OCI-LY3 (cell line): ENCODE data around the gene EMILIN3.
"Not testable (repeated sequence)": the region's sequence is repeated elsewhere in the genome, so short reads cannot be mapped to it uniquely, and the experiment has no call there.

ENCODE experiments used
- EZH2phosphoT487 ChIP-seq: fragments of 200-600 bp; shearing (Covaris generic); IDR thresholded peaks from 2 replicates; pipeline ENCODE4 v1.6.1; 2018; ENCODE audit warnings: antibody characterized with exemption, mixed run types, low read depth
- TF ChIP-seq, protein P1 (sequence below): fragments of 200-600, 300-600 bp; sonication (generic); IDR thresholded peaks from 2 replicates; pipeline ENCODE4 v1.5.1; 2014; ENCODE audit warnings: antibody characterized with exemption, low read length, low read depth

DNA sequence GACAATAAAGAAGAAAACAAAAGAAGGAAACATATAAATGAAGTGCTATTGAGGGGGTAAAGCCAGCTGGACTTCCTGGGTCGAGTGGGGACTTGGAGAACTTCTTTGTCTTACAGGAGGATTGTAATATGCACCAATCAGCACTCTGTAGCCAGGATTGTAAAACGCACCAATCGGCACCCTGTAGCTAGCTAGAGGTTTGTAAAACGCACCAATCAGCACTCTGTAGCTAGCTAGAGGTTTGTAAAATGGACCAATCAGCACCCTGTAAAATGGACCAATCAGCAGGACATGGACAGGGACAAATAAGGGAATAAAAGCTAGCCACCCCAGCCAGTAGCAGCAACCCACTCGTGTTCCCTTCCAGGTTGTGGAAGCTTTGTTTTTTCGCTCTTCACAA lies 54.6 kb downstream of the EMILIN3 start:
- TF ChIP-seq, protein P1, sequence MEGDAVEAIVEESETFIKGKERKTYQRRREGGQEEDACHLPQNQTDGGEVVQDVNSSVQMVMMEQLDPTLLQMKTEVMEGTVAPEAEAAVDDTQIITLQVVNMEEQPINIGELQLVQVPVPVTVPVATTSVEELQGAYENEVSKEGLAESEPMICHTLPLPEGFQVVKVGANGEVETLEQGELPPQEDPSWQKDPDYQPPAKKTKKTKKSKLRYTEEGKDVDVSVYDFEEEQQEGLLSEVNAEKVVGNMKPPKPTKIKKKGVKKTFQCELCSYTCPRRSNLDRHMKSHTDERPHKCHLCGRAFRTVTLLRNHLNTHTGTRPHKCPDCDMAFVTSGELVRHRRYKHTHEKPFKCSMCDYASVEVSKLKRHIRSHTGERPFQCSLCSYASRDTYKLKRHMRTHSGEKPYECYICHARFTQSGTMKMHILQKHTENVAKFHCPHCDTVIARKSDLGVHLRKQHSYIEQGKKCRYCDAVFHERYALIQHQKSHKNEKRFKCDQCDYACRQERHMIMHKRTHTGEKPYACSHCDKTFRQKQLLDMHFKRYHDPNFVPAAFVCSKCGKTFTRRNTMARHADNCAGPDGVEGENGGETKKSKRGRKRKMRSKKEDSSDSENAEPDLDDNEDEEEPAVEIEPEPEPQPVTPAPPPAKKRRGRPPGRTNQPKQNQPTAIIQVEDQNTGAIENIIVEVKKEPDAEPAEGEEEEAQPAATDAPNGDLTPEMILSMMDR = not testable (repeated sequence)
- not testable (repeated sequence) for TF ChIP-seq EZH2phosphoT487
